ENCODE results near the gene TTC39A. TPM values are rescaled to one million over a fixed set of nuclear protein-coding genes. Genes with fewer than 3 reads are reported as not detected.
A peak's percentile ranks its signal among the peaks of the same experiment; 100 is the strongest.

TTC39A gene
- total RNA-seq: 32.6 TPM

- no peak for ATAC-seq
Observed at GRCh38 chr1:51330331-51331201, at the start of gene TTC39A. TSS of gene TTC39A (minus strand) at chr1:51330562. CDS start at chr1:51330477, 85 bp downstream.

- ATAC-seq: no peak
Observed at GRCh38 chr1:51378871-51379270, 48.5 kb upstream of the TTC39A start.

GRCh38 chr1:51373898-51374297 lies 43.5 kb upstream of the TTC39A start:
- no peak for ATAC-seq

GRCh38 chr1:51372561-51372960 lies 42.2 kb upstream of the TTC39A start:
- ATAC-seq: no peak

- ATAC-seq: no peak
Observed at GRCh38 chr1:51369171-51369570, 38.8 kb upstream of the TTC39A start.

- no peak for ATAC-seq
Observed at GRCh38 chr1:51365774-51366173, 35.4 kb upstream of the TTC39A start.

- no peak for ATAC-seq
Observed at GRCh38 chr1:51359879-51360278, 29.5 kb upstream of the TTC39A start.

- no peak for ATAC-seq
Observed at GRCh38 chr1:51355382-51355781, 25.0 kb upstream of the TTC39A start.

DNA sequence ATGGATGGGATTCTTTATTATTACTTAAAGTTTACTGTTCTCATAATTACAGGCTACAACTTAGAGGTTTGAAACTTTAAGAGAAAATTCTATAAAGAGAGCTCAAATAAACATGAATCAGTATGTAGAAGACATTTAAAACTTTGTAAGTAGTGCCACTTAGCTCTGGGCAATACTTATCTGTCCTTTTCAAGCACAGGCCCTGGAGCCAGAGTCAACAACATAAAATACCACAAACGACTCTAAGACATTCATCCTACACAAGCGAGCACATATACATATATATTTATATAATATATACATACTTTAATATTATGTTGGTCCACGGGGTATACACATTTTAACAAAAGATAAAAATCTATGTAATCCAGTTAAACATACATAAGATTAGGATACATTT lies 24.1 kb upstream of the TTC39A start:
- no peak for ATAC-seq

DNA sequence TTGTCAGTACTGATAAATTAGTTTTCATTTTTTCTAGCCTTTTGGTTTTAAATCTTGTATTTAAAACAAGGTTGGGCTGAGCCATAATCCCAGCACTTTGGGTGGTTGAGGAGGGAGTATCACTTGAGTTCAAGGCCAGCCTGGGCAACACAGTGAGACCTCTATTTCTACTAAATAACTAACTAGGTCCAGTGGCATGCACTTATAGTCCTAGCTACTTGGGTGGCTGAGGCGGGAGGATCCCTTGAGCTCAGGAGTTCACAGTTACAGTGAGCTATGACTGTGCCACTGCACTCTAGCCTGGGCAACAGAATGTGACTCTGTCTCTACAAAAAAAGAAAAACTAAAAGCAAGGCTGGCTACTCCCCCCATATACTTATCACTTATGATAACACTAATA lies 21.5 kb upstream of the TTC39A start:
- ATAC-seq: no peak

- ATAC-seq: no peak
Observed at GRCh38 chr1:51349862-51350261, 19.5 kb upstream of the TTC39A start.

GRCh38 chr1:51348147-51348527 lies 17.8 kb upstream of the TTC39A start:
- ATAC-seq: no peak

GRCh38 chr1:51347398-51348146 lies 17.2 kb upstream of the TTC39A start:
- ATAC-seq: no peak

- no peak for ATAC-seq
Observed at GRCh38 chr1:51346086-51346942, 16.0 kb upstream of the TTC39A start.

DNA sequence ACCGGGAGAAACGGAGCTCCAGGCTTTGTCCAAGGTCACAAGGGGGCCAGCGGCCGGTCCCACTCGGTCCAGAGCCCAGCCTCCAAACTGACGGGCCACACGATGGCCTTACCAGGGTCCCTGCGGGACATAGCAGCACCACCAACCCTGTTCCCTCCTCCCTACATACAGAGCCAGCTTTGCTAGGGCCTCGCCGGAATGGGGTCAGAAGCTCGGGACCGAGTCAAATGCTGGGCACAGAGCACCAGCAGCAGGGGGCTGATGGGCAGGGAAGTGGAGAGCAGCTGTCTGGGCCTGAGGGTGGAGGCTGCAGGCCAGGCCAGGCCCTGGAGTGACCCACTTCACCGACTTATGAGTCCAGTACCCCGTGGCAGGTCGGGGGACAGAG lies 14.9 kb upstream of the TTC39A start:
- ATAC-seq: peak; percentile 5

GRCh38 chr1:51344602-51345299 lies 14.4 kb upstream of the TTC39A start:
- peak; percentile 76 for ATAC-seq

- no peak for ATAC-seq
Observed at GRCh38 chr1:51344276-51344601, 13.9 kb upstream of the TTC39A start.

- no peak for ATAC-seq
Observed at GRCh38 chr1:51343624-51344023, 13.3 kb upstream of the TTC39A start.

GRCh38 chr1:51342591-51343206 lies 12.3 kb upstream of the TTC39A start:
- ATAC-seq: no peak

GRCh38 chr1:51341876-51342496 lies 11.6 kb upstream of the TTC39A start:
- ATAC-seq: no peak

DNA sequence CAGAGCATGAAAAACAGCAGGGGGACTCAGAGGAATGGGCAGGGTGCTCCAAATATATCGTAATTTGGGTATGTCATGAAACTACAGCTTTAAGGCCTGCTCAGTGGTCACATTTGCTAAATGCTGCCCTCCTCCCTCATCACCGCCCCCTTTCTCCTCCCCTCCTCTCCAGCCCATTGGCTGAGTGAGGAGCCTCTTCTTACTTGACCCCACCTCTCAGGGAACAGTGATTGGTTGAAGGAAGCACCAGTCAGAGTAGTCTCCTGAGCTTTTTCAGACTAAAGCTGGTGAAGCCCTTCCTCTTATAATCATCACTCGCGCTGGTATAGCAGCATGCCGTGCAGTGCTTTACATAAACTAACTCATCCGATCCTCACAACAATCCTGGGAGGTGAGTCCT lies 10.0 kb upstream of the TTC39A start:
- ATAC-seq: no peak

DNA sequence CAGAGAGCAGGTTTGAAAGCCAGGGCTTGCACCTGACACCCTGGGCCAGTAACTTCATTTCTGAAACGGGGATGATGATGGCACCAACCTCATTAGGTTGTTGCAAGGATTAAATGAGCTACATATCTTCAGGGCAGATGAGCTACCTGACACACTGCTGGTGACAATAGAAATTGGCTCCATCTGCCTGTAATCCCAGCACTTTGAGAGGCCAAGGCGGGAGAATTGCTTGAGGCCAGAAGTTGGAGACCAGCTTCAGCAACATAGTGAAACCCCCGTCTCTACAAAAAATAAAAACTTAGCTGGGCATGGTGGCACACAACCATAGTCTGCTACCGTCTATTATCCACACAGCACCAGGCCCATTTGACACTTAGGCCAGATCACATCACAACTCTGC lies 6.3 kb upstream of the TTC39A start:
- no peak for ATAC-seq
